Measurements from ENCODE around the gene C2orf76.

The C2orf76 gene

GRCh38 chr2:119367472-119368099 lies 952 bp upstream of the C2orf76 start:
- Histone ChIP-seq H3K9me2 (ENCODE audit: low read depth, low read length) (no peaks in the 10 kb centered on the region), H3K4me2 (ENCODE audit: low read length) (peak overlapping the region; percentile 76), H3K27me3 (ENCODE audit: insufficient read depth, low read length) (no peaks in the 10 kb centered on the region), H4K20me1 (ENCODE audit: insufficient read depth, low read length) (no peaks in the 10 kb centered on the region), H3K27ac (ENCODE audit: low read depth, low read length, poor library complexity, severe bottlenecking) (peak overlapping the region; percentile 60), H3K36me3 (ENCODE audit: insufficient read depth, low read length) (peaks cover 42% of the 10 kb centered on the region), H3K9me3 (ENCODE audit: low read length) (no peaks in the 10 kb centered on the region), H3K79me2 (ENCODE audit: insufficient read depth, low read length) (peaks cover 12% of the 10 kb centered on the region; the same call in 1 of the 2 replicates), H3K9ac (ENCODE audit: low read length) (peak overlapping the region; percentile 92), H3K4me3 (ENCODE audit: low read depth, low read length, poor library complexity, severe bottlenecking) (peak overlapping the region; percentile 96), H3F3A (ENCODE audit: insufficient read depth, low read length) (no peaks in the 10 kb centered on the region), H2AFZ (ENCODE audit: low read length) (no peak overlapping the region), H3K4me1 (ENCODE audit: insufficient read depth, low read length, severe bottlenecking) (peaks cover 23% of the 10 kb centered on the region)
- TF ChIP-seq CTCF (IDR thresholded peaks at IDR 0.05; ENCODE audit: low read length): no peak
- no peak for TF ChIP-seq EZH2 (IDR thresholded peaks at IDR 0.05; ENCODE audit: borderline replicate concordance, low read length)

GRCh38 chr2:119366161-119366648 lies 429 bp downstream of the C2orf76 start:
- Histone ChIP-seq H3K9me3 (ENCODE audit: low read length) (no peaks in the 10 kb centered on the region), H3K4me1 (ENCODE audit: insufficient read depth, low read length, severe bottlenecking) (peaks cover 23% of the 10 kb centered on the region), H3K4me3 (ENCODE audit: low read depth, low read length, poor library complexity, severe bottlenecking) (peak overlapping the region; percentile 96), H4K20me1 (ENCODE audit: insufficient read depth, low read length) (no peaks in the 10 kb centered on the region), H3K36me3 (ENCODE audit: insufficient read depth, low read length) (peaks cover 29% of the 10 kb centered on the region), H3K4me2 (ENCODE audit: low read length) (peak overlapping the region; percentile 76), H3K9ac (ENCODE audit: low read length) (peak overlapping the region; percentile 92), H2AFZ (ENCODE audit: low read length) (no peak overlapping the region), H3K9me2 (ENCODE audit: low read depth, low read length) (no peaks in the 10 kb centered on the region), H3K27ac (ENCODE audit: low read depth, low read length, poor library complexity, severe bottlenecking) (peak overlapping the region; percentile 56), H3F3A (ENCODE audit: insufficient read depth, low read length) (no peaks in the 10 kb centered on the region), H3K27me3 (ENCODE audit: insufficient read depth, low read length) (no peaks in the 10 kb centered on the region), H3K79me2 (ENCODE audit: insufficient read depth, low read length) (peaks cover 12% of the 10 kb centered on the region; the same call in 1 of the 2 replicates)
- TF ChIP-seq EZH2 (IDR thresholded peaks at IDR 0.05; ENCODE audit: borderline replicate concordance, low read length) (no peak), CTCF (IDR thresholded peaks at IDR 0.05; ENCODE audit: low read length) (no peak)

- H3K27ac ChIP-seq (ENCODE audit: low read depth, low read length, poor library complexity, severe bottlenecking): no peak overlapping the region
- H4K20me1 ChIP-seq (ENCODE audit: insufficient read depth, low read length): no peaks in the 10 kb centered on the region
- H3F3A ChIP-seq (ENCODE audit: insufficient read depth, low read length): no peaks in the 10 kb centered on the region
- no peak for TF ChIP-seq CTCF (IDR thresholded peaks at IDR 0.05; ENCODE audit: low read length)
- TF ChIP-seq EZH2 (IDR thresholded peaks at IDR 0.05; ENCODE audit: borderline replicate concordance, low read length): no peak
- peaks cover 23% of the 10 kb centered on the region for H3K4me1 ChIP-seq (ENCODE audit: insufficient read depth, low read length, severe bottlenecking)
- H3K9me2 ChIP-seq (ENCODE audit: low read depth, low read length): no peaks in the 10 kb centered on the region
- H3K4me3 ChIP-seq (ENCODE audit: low read depth, low read length, poor library complexity, severe bottlenecking): peak overlapping the region; percentile 96
- H3K9ac ChIP-seq (ENCODE audit: low read length): peak overlapping the region; percentile 92
- H2AFZ ChIP-seq (ENCODE audit: low read length): no peak overlapping the region
- peaks cover 21% of the 10 kb centered on the region for H3K36me3 ChIP-seq (ENCODE audit: insufficient read depth, low read length)
- H3K9me3 ChIP-seq (ENCODE audit: low read length): no peaks in the 10 kb centered on the region
- H3K79me2 ChIP-seq (ENCODE audit: insufficient read depth, low read length): peaks cover 12% of the 10 kb centered on the region; the same call in 1 of the 2 replicates
- peak overlapping the region; percentile 76 for H3K4me2 ChIP-seq (ENCODE audit: low read length)
- no peaks in the 10 kb centered on the region for H3K27me3 ChIP-seq (ENCODE audit: insufficient read depth, low read length)
Measured at GRCh38 chr2:119365436-119365835, 1.2 kb downstream of the C2orf76 start.

Measured in OCI-LY1 (cell line).